DOHH2 (cell line): ENCODE measurements around the gene GRID1.

Source experiments
- H3F3A ChIP-seq: fragments of 200-600 bp; sonication (generic), shearing (Covaris generic); 2 replicates; pipeline ENCODE4 v1.6.0; 2016; ENCODE audit warnings: antibody characterized with exemption, mild to moderate bottlenecking; ENCODE audit not compliant: control insufficient read depth, insufficient read depth
- H3K27ac ChIP-seq: fragments of 200-600 bp; sonication (generic); 2 replicates; pipeline ENCODE4 v1.5.1; 2014; ENCODE audit warnings: low read depth, mild to moderate bottlenecking, low read length, moderate library complexity
- H3K27me3 ChIP-seq: fragments of 200-600 bp; sonication (generic); 2 replicates; pipeline ENCODE4 v1.6.1; 2014; ENCODE audit warnings: mild to moderate bottlenecking, low read length, mixed read lengths; ENCODE audit not compliant: control insufficient read depth
- H3K36me3 ChIP-seq: fragments of 200-600 bp; sonication (generic); 2 replicates; pipeline ENCODE4 v1.6.1; 2014; ENCODE audit warnings: mild to moderate bottlenecking, low read length, moderate library complexity, mixed read lengths; ENCODE audit not compliant: control insufficient read depth
- H3K4me1 ChIP-seq: fragments of 200-600 bp; sonication (generic); 2 replicates; pipeline ENCODE4 v1.6.1; 2014; ENCODE audit warnings: mild to moderate bottlenecking, low read length, mixed read lengths; ENCODE audit not compliant: control insufficient read depth
- H3K4me2 ChIP-seq: fragments of 200-600 bp; sonication (generic); 2 replicates; pipeline ENCODE4 v1.6.0; 2014; ENCODE audit warnings: mild to moderate bottlenecking, low read length, moderate library complexity
- H3K4me3 ChIP-seq: fragments of 200-600 bp; sonication (generic); 2 replicates; pipeline ENCODE4 v1.5.1; 2014; ENCODE audit warnings: mild to moderate bottlenecking, low read length, mixed read lengths
- H3K79me2 ChIP-seq: fragments of 200-600 bp; sonication (generic); 2 replicates; pipeline ENCODE4 v1.6.1; 2014; ENCODE audit warnings: mild to moderate bottlenecking, low read length, mixed read lengths; ENCODE audit not compliant: control insufficient read depth
- H3K9me2 ChIP-seq: fragments of 200-600 bp; sonication (generic); replicated peaks from 2 replicates; pipeline ENCODE4 v1.6.1; 2014; ENCODE audit warnings: mild to moderate bottlenecking, low read length, mixed read lengths; ENCODE audit not compliant: control insufficient read depth
- H3K9me3 ChIP-seq: fragments of 200-600 bp; sonication (generic); 2 replicates; pipeline ENCODE4 v1.6.1; 2014; ENCODE audit warnings: antibody characterized with exemption, low read length, mixed read lengths; ENCODE audit not compliant: control insufficient read depth, insufficient read depth
- H4K20me1 ChIP-seq: fragments of 200-600 bp; sonication (generic); 2 replicates; pipeline ENCODE4 v1.6.0; 2014; ENCODE audit warnings: low read depth, mild to moderate bottlenecking, antibody characterized with exemption, low read length, moderate library complexity; ENCODE audit not compliant: control insufficient read depth, insufficient read depth
- EZH2phosphoT487 ChIP-seq: fragments of 200-600 bp; sonication (generic); IDR thresholded peaks from 2 replicates; pipeline ENCODE4 v1.6.1; 2017; ENCODE audit warnings: borderline replicate concordance, mild to moderate bottlenecking, antibody characterized with exemption, low read length, moderate library complexity, mixed read lengths
- TF ChIP-seq, protein P1 (sequence below): fragments of 200-600 bp; sonication (generic); IDR thresholded peaks from one replicate; pipeline ENCODE4 v1.5.1; 2014; ENCODE audit warnings: antibody characterized with exemption, mild to moderate bottlenecking, low read depth, low read length; ENCODE audit not compliant: poor library complexity, severe bottlenecking

The GRID1 gene

DNA sequence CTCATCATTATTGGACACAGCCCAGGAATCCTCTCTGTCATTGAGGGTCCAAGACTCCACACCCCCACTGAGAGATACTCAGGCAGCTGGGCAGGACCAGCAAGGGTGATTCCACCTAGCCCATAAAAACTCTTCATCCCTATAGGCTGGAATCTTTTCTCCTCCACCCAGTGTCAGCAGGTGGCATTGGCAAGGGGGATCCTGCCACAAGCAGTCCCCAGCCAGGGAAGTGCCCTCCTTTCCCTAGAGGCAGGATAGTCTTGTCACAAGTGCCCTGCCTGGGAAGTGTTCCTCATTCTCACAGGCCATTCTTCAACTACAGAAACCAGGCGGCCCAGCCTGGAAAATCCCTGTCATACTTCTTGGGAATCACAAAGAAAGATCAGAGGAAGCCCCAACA is 533.6 kb downstream of the GRID1 start:
- no peaks in the 10 kb centered on the region for H3K9me2 ChIP-seq
- H3K27me3 ChIP-seq = no peaks in the 10 kb centered on the region
- no peaks in the 10 kb centered on the region for H3F3A ChIP-seq
- H3K79me2 ChIP-seq = no peaks in the 10 kb centered on the region
- H3K27ac ChIP-seq = no peak overlapping the region
- H3K4me1 ChIP-seq = no peaks in the 10 kb centered on the region
- no peak overlapping the region for H3K4me3 ChIP-seq
- TF ChIP-seq, protein P1, sequence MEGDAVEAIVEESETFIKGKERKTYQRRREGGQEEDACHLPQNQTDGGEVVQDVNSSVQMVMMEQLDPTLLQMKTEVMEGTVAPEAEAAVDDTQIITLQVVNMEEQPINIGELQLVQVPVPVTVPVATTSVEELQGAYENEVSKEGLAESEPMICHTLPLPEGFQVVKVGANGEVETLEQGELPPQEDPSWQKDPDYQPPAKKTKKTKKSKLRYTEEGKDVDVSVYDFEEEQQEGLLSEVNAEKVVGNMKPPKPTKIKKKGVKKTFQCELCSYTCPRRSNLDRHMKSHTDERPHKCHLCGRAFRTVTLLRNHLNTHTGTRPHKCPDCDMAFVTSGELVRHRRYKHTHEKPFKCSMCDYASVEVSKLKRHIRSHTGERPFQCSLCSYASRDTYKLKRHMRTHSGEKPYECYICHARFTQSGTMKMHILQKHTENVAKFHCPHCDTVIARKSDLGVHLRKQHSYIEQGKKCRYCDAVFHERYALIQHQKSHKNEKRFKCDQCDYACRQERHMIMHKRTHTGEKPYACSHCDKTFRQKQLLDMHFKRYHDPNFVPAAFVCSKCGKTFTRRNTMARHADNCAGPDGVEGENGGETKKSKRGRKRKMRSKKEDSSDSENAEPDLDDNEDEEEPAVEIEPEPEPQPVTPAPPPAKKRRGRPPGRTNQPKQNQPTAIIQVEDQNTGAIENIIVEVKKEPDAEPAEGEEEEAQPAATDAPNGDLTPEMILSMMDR = no peak
- TF ChIP-seq EZH2phosphoT487 = no peak
- H4K20me1 ChIP-seq = no peaks in the 10 kb centered on the region
- H3K9me3 ChIP-seq = no peaks in the 10 kb centered on the region
- H3K36me3 ChIP-seq = no peaks in the 10 kb centered on the region
- no peak overlapping the region for H3K4me2 ChIP-seq

DNA sequence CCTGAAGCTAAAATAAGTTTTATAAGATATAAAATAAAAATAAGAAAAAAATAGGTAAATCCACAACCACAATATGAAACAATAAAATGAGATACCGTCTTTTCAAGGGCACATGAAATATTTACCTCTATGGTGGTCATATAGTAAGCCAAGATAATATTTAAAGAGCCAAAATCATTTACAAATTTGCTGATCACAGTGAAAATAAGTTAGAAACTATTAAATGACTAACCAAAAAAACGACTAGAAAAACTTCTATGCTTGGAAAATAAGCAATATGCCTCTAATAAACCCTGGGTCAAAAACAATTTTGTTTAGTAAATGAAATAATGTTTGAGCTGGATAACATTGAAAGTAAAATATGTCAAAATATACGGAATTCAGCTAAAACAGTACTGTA is 535.2 kb downstream of the GRID1 start:
- Histone ChIP-seq H4K20me1 (no peaks in the 10 kb centered on the region), H3K27me3 (no peaks in the 10 kb centered on the region), H3K4me3 (no peak overlapping the region), H3K79me2 (no peaks in the 10 kb centered on the region), H3K9me3 (no peaks in the 10 kb centered on the region), H3F3A (no peaks in the 10 kb centered on the region), H3K4me2 (no peak overlapping the region), H3K36me3 (no peaks in the 10 kb centered on the region), H3K9me2 (no peaks in the 10 kb centered on the region), H3K27ac (no peak overlapping the region), H3K4me1 (no peaks in the 10 kb centered on the region)
- TF ChIP-seq, protein P1 = no peak
- no peak for TF ChIP-seq EZH2phosphoT487

DNA sequence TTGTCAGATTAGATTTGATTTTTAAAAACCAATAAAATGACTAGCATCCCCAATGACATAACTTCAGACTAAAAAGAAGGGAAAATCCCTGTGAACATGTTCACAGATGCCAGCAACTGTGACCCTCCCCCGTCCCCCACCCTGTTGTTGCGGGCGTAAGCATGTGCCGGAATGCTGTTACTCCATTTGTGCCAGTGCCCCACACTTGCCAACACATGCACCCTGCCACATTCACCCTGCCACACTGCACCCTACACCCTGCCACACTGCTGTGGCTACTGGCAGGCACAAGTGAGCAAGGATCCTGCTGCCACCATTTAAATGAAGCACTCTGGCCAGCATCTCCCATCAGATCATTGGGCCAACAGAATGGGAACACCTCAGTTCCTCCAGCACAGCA is 540.2 kb downstream of the GRID1 start:
- Histone ChIP-seq H3K27me3 (no peaks in the 10 kb centered on the region), H3K79me2 (no peaks in the 10 kb centered on the region), H3F3A (no peaks in the 10 kb centered on the region), H3K27ac (no peak overlapping the region), H3K4me1 (no peaks in the 10 kb centered on the region), H3K9me2 (no peaks in the 10 kb centered on the region), H4K20me1 (no peaks in the 10 kb centered on the region), H3K36me3 (no peaks in the 10 kb centered on the region), H3K4me3 (no peak overlapping the region), H3K4me2 (no peak overlapping the region), H3K9me3 (no peaks in the 10 kb centered on the region)
- TF ChIP-seq, protein P1 = no peak
- no peak for TF ChIP-seq EZH2phosphoT487

DNA sequence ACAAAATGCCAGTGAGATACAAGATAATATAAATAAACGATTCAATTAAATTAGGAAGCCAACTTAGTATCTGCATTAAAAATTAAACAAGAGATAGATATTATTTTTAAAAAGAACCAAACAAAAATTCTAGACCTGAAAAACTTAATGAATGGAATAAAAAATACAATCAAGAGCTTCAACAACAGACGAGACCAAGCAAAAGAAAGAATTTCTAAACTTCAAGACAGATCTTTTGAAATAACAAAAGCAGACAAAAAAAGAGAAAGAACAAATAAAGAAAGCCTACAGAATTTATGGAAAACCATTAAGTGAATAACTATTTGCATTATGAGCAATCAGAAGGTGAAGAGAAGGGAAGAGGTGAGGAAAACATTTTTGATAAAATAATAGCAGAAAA is 555.2 kb downstream of the GRID1 start:
- no peak overlapping the region for H3K4me2 ChIP-seq
- H3K4me3 ChIP-seq = no peak overlapping the region
- H3K4me1 ChIP-seq = no peaks in the 10 kb centered on the region
- H3K79me2 ChIP-seq = no peaks in the 10 kb centered on the region
- H3K9me2 ChIP-seq = no peaks in the 10 kb centered on the region
- peaks cover 5% of the 10 kb centered on the region; the same call in 1 of the 2 replicates for H3K9me3 ChIP-seq
- no peaks in the 10 kb centered on the region for H3K36me3 ChIP-seq
- H3K27ac ChIP-seq = no peak overlapping the region
- no peaks in the 10 kb centered on the region for H3F3A ChIP-seq
- no peaks in the 10 kb centered on the region for H4K20me1 ChIP-seq
- no peak for TF ChIP-seq EZH2phosphoT487
- TF ChIP-seq, protein P1 = no peak
- H3K27me3 ChIP-seq = 0 out of 2 replicates have a peak, but pooled peaks cover 4% of the 10 kb centered on the region
